SK-MEL-5 (cell line): ENCODE data around the gene EXOC7. TPM values are rescaled to one million over a fixed set of nuclear protein-coding genes. Genes with fewer than 3 reads are reported as not detected.

ENCODE experiments used
- DNase-seq: peaks from one replicate; pipeline ENCODE4 v3.0.0-alpha.2; 2016; ENCODE audit warnings: low read depth, low spot score
- in situ Hi-C: cut with HindIII; loops from 2 replicates; pipeline ENCODE4 v1.10.0; 2016; ENCODE audit warnings: low sequenced_read_pairs, high pct_unique_total_duplicates, low pct_unique_long_range_greater_than_20kb
- small RNA-seq, 2 experiments: library from RNA; depleted of rRNA; stranded (forward); fragments of <200 nt; gene quantifications; one replicate each; pipeline ENCODE3, GENCODE V24; 2014
- total RNA-seq: library from RNA; depleted of rRNA; stranded (reverse); fragments of >200 nt; shearing (Covaris generic); gene quantifications from 2 replicates; pipeline ENCODE4 v1.2.3, GENCODE V29; 2014; rRNA removed

Gene EXOC7
- total RNA-seq, 1 experiment from 2014 or later = 145 TPM

DNA sequence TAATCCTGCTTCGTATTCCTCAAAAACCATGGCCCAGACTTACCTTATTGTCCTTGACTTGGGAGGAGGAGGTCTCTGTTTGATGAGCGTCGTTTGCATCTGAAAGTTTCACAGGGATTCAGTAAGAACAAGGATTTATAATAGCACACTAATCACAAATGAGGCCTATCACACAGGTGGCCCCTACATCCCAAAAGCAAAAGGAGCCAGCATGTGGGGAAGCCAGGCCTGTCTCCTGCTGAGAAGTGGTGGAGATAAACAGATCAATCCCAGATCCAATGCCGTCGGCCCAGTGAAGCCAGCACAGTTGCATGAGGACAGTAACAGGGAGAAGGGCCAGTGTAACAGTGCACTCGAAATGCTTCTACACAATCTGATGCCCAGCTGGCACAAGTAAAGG lies 63.2 kb downstream of the EXOC7 start:
- in situ Hi-C loops = loop anchor here (25.0 kb wide), 1 partner anchor 147 kb away; no protein-coding TSS in a partner anchor
- DNase-seq = no peak

DNA sequence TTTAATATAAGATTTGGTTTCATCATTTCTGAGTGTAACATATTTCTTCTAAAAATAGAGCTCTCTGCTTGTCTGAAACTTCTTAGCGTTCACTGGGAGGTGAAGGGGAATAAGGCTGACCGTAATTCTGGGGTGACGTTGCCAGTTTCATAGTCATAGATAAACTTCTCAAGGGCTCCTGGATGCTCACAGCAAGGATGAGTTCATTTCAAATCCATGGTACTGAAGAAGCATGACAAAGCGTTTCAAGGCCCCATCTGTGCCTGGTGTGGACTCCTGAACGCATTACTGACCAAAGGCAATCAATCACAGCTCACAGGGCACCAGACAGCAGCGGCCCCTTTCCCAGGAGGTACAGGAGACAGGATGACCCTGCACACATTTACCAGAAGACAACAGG lies 64.5 kb downstream of the EXOC7 start:
- in situ Hi-C loops = loop anchor here (25.0 kb wide), 1 partner anchor 148 kb away; no protein-coding TSS in a partner anchor
- no peak for DNase-seq

DNA sequence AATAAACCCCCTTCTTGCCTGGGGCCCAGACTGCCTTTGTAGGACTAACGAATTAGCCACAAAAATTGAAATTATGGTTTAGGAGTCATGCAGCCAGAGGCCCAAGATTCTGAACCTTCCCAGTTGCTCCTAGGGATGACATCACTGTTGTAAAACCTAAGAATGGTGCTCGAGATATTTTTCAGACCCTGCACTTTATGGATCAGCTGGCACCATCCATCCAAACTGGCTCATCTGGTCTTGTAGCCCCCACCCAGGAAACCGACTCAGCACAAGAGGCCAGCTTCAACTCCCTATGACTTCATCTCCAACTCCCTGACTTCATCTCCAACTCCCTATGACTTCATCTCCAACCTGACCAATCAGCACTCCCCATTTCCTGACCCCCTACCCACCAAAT lies 65.5 kb downstream of the EXOC7 start:
- in situ Hi-C loops = loop anchor here (25.0 kb wide), 1 partner anchor 149 kb away; no protein-coding TSS in a partner anchor
- DNase-seq = no peak

GRCh38 chr17:76036497-76037261 lies 66.9 kb downstream of the EXOC7 start:
- DNase-seq = no peak
- in situ Hi-C loops = loop anchor here (25.0 kb wide), 1 partner anchor 151 kb away; no protein-coding TSS in a partner anchor

DNA sequence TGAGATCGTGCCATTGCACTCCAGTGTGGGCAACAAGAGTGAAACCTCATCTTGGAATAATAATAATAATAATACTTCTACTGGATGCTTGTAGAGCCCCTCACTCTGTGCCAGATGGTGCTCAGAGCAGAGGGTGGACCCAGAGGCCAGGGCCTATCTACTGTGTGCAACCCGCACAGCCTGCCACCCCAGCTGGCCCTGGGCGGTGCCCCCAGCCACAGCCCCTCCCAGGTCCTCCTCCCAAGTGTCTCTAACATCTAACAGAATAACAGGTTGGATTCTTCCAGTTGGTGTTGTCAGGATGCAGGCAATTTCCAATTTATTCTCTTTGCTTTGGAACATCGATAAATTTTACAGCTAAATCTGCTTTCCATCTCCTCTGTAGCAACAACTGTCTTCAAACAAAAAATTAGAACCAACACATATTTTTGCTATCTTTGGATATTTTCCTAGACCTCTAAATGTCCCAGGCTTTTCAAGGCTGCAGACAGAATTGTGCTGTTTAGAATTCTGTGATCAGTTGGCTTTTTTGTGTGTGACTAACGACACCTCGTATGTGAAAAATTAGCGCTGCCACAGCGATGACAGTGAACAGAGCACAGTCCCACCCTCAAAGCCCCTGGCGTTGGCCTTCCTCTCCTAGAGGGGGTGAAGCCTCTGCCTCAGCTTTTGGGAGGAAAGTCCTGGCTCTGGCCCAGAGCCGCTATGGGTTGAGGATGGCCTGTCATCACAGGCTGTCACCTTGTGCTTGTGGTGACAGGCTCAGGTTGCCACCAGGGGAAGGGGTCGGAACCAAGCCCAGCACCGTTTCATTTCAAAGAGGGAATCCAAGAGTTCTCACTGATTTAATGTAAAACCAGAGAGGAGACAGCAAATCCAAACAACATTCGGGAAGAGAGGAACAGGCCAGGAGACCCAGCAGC lies 68.9 kb downstream of the EXOC7 start:
- no peak for DNase-seq
- in situ Hi-C loops = loop anchor here (25.0 kb wide), 1 partner anchor 153 kb away; no protein-coding TSS in a partner anchor

DNA sequence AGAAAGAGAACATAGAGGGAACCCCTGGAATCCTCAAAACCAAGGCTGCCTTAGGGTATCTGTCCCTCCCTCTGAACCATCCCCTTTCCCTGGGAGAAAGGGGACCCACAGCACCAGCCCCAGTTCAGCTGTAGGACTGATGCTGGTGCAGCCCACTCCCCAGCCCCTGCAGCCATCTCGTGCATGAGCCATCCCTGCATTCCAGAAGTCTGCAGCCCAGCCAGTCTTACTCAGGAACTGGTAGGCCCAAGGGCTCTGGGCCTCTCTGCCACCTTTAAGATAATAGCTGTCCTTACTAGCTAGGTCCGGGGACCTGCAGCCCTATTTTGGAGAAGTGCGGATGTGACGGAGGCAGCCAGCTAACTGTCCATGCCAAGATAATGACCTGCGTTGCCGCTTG lies 70.4 kb downstream of the EXOC7 start:
- in situ Hi-C loops = loop anchor here (25.0 kb wide), 1 partner anchor 154 kb away; no protein-coding TSS in a partner anchor
- DNase-seq = no peak

DNA sequence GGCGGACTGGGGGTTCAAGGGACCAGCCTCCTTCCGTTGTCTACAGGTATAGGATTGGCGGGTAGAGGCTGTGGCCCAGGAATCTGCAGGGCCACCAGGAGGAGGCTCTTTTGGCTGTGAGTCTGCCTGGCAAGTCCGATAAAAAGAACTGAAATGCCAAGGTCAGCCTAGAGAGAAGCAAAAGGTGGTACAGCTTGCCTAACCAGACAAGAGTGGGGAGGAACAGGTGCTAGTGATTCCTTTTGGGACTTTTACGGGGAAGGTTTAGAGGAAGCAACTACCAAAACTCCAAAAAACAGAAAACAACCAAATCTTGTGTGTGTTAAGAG lies 70.8 kb downstream of the EXOC7 start:
- DNase-seq = no peak
- in situ Hi-C loops = loop anchor here (25.0 kb wide), 1 partner anchor 155 kb away; no protein-coding TSS in a partner anchor

DNA sequence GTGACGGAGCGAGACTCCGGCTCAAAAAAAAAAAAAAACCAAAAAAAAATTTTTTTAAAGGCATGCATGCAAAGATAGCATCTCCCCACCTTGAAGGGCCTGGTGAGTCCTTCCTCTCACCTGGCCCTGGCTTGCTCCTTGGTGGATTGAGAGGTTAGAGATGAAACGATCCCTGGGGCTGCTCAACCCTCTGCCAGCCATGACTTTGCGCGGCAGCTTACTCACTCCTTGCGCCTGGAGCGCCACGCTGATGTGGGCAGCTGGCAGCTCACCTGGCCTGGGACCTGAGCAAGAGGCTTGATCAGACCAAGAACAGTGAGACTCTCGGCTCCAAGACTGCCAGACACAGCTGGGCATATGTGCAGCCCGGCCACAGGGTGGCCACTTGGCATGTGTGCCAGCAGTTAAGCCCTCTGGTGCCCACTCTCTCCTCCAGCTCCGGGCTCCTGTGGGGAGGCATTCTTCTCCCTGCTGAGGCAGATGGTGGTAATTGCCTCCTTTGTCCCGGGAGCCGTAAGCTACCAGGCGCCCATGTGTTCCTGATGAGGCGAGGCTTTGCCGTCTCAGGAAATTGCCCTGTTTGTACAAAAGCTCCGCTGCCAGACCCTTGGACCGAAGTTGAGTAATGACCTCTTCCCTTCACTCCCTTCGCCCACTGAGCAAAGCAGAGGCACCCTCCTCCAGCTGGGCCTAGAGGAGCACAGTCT lies 71.4 kb downstream of the EXOC7 start:
- in situ Hi-C loops = loop anchor here (25.0 kb wide), 1 partner anchor 155 kb away; no protein-coding TSS in a partner anchor
- no peak for DNase-seq

Small RNA genes lying within 50 kb of the gene (small RNA-seq; reads per million reads assigned to genes)
- 0 reads per million in 2 experiments for gene MIR6868

Other genes starting within 250 kb of the EXOC7 start
- 49.5 and 67.9 TPM in 2 replicates for gene WBP2, start 248.5 kb downstream of the EXOC7 start, total RNA-seq
- 7.3 and 8.1 TPM in 2 replicates for gene TRIM47, start 225.2 kb downstream of the EXOC7 start, total RNA-seq
- gene TRIM65, start 206.8 kb downstream of the EXOC7 start, total RNA-seq = 53.5 and 56.5 TPM in 2 replicates
- 47.6 and 57.4 TPM in 2 replicates for gene MRPL38, start 198.9 kb downstream of the EXOC7 start, total RNA-seq
- gene FBF1, start 162.7 kb downstream of the EXOC7 start, total RNA-seq = 17.6 and 24.8 TPM in 2 replicates
- 43.2 and 44.4 TPM in 2 replicates for gene ACOX1, start 124.6 kb downstream of the EXOC7 start, total RNA-seq
- gene TEN1, start 124.5 kb downstream of the EXOC7 start, total RNA-seq = 62.9 and 75.4 TPM in 2 replicates
- 3.1 and 4.3 TPM in 2 replicates for gene CDK3, start 102.9 kb downstream of the EXOC7 start, total RNA-seq
- gene EVPL, start 76.5 kb downstream of the EXOC7 start, total RNA-seq = 0.08 and 0.16 TPM in 2 replicates
- 58.2 and 68.6 TPM in 2 replicates for gene SRP68, start 31.3 kb downstream of the EXOC7 start, total RNA-seq
- 0.13 and 1.0 TPM in 2 replicates for gene GALR2, start 29.0 kb downstream of the EXOC7 start, total RNA-seq
- gene ZACN, start 24.6 kb downstream of the EXOC7 start, total RNA-seq = 0.53 and 0.74 TPM in 2 replicates
- not detected in 2 replicates for gene FOXJ1, start 37.5 kb upstream of the EXOC7 start, total RNA-seq
- 28.1 and 33.9 TPM in 2 replicates for gene RNF157, start 136.7 kb upstream of the EXOC7 start, total RNA-seq
- gene UBALD2, start 161.6 kb upstream of the EXOC7 start, total RNA-seq = 45.0 and 54.5 TPM in 2 replicates
- gene QRICH2, start 204.5 kb upstream of the EXOC7 start, total RNA-seq = 2.4 and 2.7 TPM in 2 replicates